Gastroesophageal sphincter (tissue), 4 donors: Measurements from ENCODE around the gene MYRIP. TPM values are rescaled to one million over a fixed set of nuclear protein-coding genes. Genes with fewer than 3 reads are reported as not detected.
"Not testable (repeated sequence)": the region's sequence is repeated elsewhere in the genome, so short reads cannot be mapped to it uniquely, and the experiment has no call there.

Source experiments
- ATAC-seq: fragments of 150-250 bp; one replicate; pipeline ENCODE4 v1.9.1; 2016; ENCODE audit warnings: mild to moderate bottlenecking, moderate library complexity
- H3K27ac ChIP-seq, 4 donors: fragments of 200-600 bp; sonication (generic) in 3 of 4; 1 replicate in 3 of 4; 2 replicates in 1 of 4; pipeline ENCODE4 v1.5.1; 2016 to 2019
- H3K27me3 ChIP-seq: fragments of 200-600 bp; sonication (generic); one replicate; pipeline ENCODE4 v1.5.1; 2019
- H3K36me3 ChIP-seq, 2 donors: fragments of 200-600 bp; sonication (generic); one replicate each; pipeline ENCODE4 v1.5.1; 2019; ENCODE audit warnings: control low read depth in 1 of 2
- H3K4me1 ChIP-seq, 3 donors: fragments of 200-600 bp; sonication (generic); 1 replicate in 2 of 3; 2 replicates in 1 of 3; pipeline ENCODE4 v1.5.1; 2016 to 2019; ENCODE audit warnings: control low read depth in 2 of 3
- H3K4me3 ChIP-seq, 2 donors: fragments of 200-600 bp; sonication (generic); one replicate each; pipeline ENCODE4 v1.5.1; 2019; ENCODE audit warnings: mild to moderate bottlenecking in 1 of 2, moderate library complexity in 1 of 2
- H3K9me3 ChIP-seq, 3 donors: fragments of 200-600 bp; sonication (generic); one replicate each; pipeline ENCODE4 v1.5.1; 2017 to 2019; ENCODE audit warnings: control low read depth in 2 of 3
- EP300 ChIP-seq: sonication (generic); formaldehyde crosslinking; IDR thresholded peaks from one replicate; pipeline ENCODE4 v1.6.1; 2017; ENCODE audit warnings: antibody characterized with exemption, mild to moderate bottlenecking
- POLR2A ChIP-seq, 2 donors: fragments of 450-650 bp; IDR thresholded peaks; one replicate each; pipeline ENCODE4 v1.6.1; 2017; ENCODE audit warnings: antibody characterized with exemption in 2 of 2, mild to moderate bottlenecking in 2 of 2, moderate library complexity in 1 of 2
- POLR2AphosphoS5 ChIP-seq: sonication (generic); formaldehyde crosslinking; IDR thresholded peaks from one replicate; pipeline ENCODE4 v1.6.1; 2017; ENCODE audit warnings: antibody characterized with exemption
- WGBS, 2 donors: methylation state at CpG; one replicate each; pipeline ENCODE4 v1.1.5; 2018; ENCODE audit warnings: low coverage in 1 of 2; 5-methylcytosine and 5-hydroxymethylcytosine counted together
- total RNA-seq, 4 donors: library from RNA; depleted of rRNA; stranded (reverse); fragments of >200 nt; gene quantifications; one replicate each; pipeline ENCODE4 v1.1.0, GENCODE V29; 2016
- TF ChIP-seq, protein P1 (sequence below), 4 experiments: fragments of 200-600 bp in 2 of 4; fragments of 450-650 bp in 2 of 4; sonication (generic) in 1 of 4; IDR thresholded peaks; one replicate each; pipeline ENCODE4 v1.5.1; 2017 to 2019; ENCODE audit warnings: antibody characterized with exemption in 4 of 4, mild to moderate bottlenecking in 2 of 4, moderate library complexity in 2 of 4

Gene MYRIP
- total RNA-seq, 4 donors from 2014 or later, result 3.7 to 6.4 (median 5.0) TPM

GRCh38 chr3:40073310-40074007 lies 264.1 kb downstream of the MYRIP start:
- Histone ChIP-seq H3K27me3 (no peaks in the 10 kb centered on the region), H3K36me3 (no peaks in the 10 kb centered on the region), H3K27ac (no peak overlapping the region), H3K4me1 (no peaks in the 10 kb centered on the region), H3K9me3 (no peaks in the 10 kb centered on the region), H3K4me3 (no peak overlapping the region)
- WGBS, 2 donors, result 63 to 69% methylated on average over 10 of the region's 11 CpGs
- TF ChIP-seq POLR2A (IDR thresholded peaks at IDR 0.05), result no peak
- no peak for ATAC-seq

GRCh38 chr3:40077139-40077538 lies 267.7 kb downstream of the MYRIP start:
- ATAC-seq, H3K9me3 ChIP-seq, H3K4me3 ChIP-seq, H3K27ac ChIP-seq, H3K27me3 ChIP-seq, H3K36me3 ChIP-seq, H3K4me1 ChIP-seq: not testable (repeated sequence)
- 65% methylated on average over 2 of the region's 6 CpGs; no CpG with 5 or more reads in 1 of the 2 donors for WGBS, 2 donors

- WGBS, 2 donors, result 92% methylated on average over 9 of the region's 41 CpGs; no CpG with 5 or more reads in 1 of the 2 donors
- H3K4me1 ChIP-seq, H3K27ac ChIP-seq, H3K4me3 ChIP-seq, H3K27me3 ChIP-seq, H3K36me3 ChIP-seq, H3K9me3 ChIP-seq, ATAC-seq: not testable (repeated sequence)
Observed at GRCh38 chr3:40077828-40078492, 268.6 kb downstream of the MYRIP start.

DNA sequence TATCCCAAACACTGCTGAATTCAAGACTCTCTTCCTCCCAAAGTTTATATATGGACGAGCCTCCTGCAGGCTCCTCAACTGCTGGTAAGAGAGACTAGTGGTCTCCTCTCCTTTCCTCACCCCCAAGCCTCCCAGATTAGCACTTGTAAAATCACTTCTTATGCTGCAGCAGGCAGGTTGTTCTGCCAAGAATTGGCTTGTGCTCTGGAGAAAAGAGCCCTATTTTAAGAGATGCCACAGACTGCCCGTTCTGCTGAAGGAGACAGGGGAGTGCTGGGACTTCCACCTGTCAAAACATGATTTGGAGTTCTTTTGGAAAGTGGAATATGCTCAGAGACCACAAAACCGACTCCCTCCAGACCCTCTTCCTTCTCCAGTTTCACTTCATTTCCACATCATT lies 269.2 kb downstream of the MYRIP start:
- no peak for ATAC-seq
- no peak overlapping the region for H3K27ac ChIP-seq
- 51 to 78% methylated on average over 1 to 3 of the region's 3 CpGs for WGBS, 2 donors

GRCh38 chr3:40079203-40079846 lies 269.9 kb downstream of the MYRIP start:
- WGBS, 2 donors, result 59 to 100% methylated on average over 2 of the region's 4 CpGs
- no peaks in the 10 kb centered on the region for H3K4me1 ChIP-seq
- ATAC-seq, result no peak
- TF ChIP-seq POLR2AphosphoS5 (no peak), POLR2A (IDR thresholded peaks at IDR 0.05) (no peak), EP300 (no peak)
- TF ChIP-seq, protein P1, sequence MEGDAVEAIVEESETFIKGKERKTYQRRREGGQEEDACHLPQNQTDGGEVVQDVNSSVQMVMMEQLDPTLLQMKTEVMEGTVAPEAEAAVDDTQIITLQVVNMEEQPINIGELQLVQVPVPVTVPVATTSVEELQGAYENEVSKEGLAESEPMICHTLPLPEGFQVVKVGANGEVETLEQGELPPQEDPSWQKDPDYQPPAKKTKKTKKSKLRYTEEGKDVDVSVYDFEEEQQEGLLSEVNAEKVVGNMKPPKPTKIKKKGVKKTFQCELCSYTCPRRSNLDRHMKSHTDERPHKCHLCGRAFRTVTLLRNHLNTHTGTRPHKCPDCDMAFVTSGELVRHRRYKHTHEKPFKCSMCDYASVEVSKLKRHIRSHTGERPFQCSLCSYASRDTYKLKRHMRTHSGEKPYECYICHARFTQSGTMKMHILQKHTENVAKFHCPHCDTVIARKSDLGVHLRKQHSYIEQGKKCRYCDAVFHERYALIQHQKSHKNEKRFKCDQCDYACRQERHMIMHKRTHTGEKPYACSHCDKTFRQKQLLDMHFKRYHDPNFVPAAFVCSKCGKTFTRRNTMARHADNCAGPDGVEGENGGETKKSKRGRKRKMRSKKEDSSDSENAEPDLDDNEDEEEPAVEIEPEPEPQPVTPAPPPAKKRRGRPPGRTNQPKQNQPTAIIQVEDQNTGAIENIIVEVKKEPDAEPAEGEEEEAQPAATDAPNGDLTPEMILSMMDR (IDR thresholded peaks at IDR 0.05), result no peak
- H3K36me3 ChIP-seq, result no peaks in the 10 kb centered on the region
- no peak overlapping the region for H3K27ac ChIP-seq
- no peaks in the 10 kb centered on the region for H3K9me3 ChIP-seq
- no peak overlapping the region for H3K4me3 ChIP-seq
- H3K27me3 ChIP-seq, result no peaks in the 10 kb centered on the region

More for the DNA sequence above, 269.2 kb downstream of the MYRIP start:
- no peak overlapping the region for H3K4me3 ChIP-seq
- H3K9me3 ChIP-seq, result no peaks in the 10 kb centered on the region
- no peaks in the 10 kb centered on the region for H3K27me3 ChIP-seq
- TF ChIP-seq POLR2AphosphoS5, result no peak
- no peak for TF ChIP-seq EP300
- TF ChIP-seq POLR2A (IDR thresholded peaks at IDR 0.05), result no peak
- TF ChIP-seq, protein P1 (IDR thresholded peaks at IDR 0.05), result no peak
- H3K36me3 ChIP-seq, result no peaks in the 10 kb centered on the region
- H3K4me1 ChIP-seq, result no peaks in the 10 kb centered on the region

GRCh38 chr3:40079847-40080240 lies 270.4 kb downstream of the MYRIP start:
- Histone ChIP-seq H3K4me1 (no peaks in the 10 kb centered on the region), H3K4me3 (no peak overlapping the region), H3K9me3 (no peaks in the 10 kb centered on the region), H3K27me3 (no peaks in the 10 kb centered on the region), H3K27ac (no peak overlapping the region), H3K36me3 (no peaks in the 10 kb centered on the region)
- ATAC-seq, result no peak
- TF ChIP-seq EP300 (no peak), POLR2A (IDR thresholded peaks at IDR 0.05) (no peak)

- TF ChIP-seq, protein P1 (IDR thresholded peaks at IDR 0.05), result no peak
- TF ChIP-seq POLR2A (IDR thresholded peaks at IDR 0.05) (no peak), EP300 (no peak), POLR2AphosphoS5 (no peak)
- Histone ChIP-seq H3K36me3 (no peaks in the 10 kb centered on the region), H3K9me3 (no peaks in the 10 kb centered on the region), H3K4me1 (no peaks in the 10 kb centered on the region), H3K4me3 (no peak overlapping the region), H3K27me3 (no peaks in the 10 kb centered on the region), H3K27ac (no peak overlapping the region)
- ATAC-seq, result no peak
Observed at GRCh38 chr3:40083066-40083465, 273.7 kb downstream of the MYRIP start.

GRCh38 chr3:40084424-40084823 lies 275.0 kb downstream of the MYRIP start:
- not testable (repeated sequence) for H3K4me3 ChIP-seq, H3K9me3 ChIP-seq, ATAC-seq, H3K36me3 ChIP-seq, H3K27me3 ChIP-seq, H3K27ac ChIP-seq, H3K4me1 ChIP-seq
- 88 to 94% methylated on average over 7 to 11 of the region's 12 CpGs for WGBS, 2 donors
